GM19468 (cell line): Measurements from ENCODE around the gene SAPCD2.

Experiments used
- ATAC-seq: cut with Tn5 transposase; IDR thresholded peaks from one replicate; pipeline ENCODE4 v1.9.1; 2021; ENCODE audit warnings: mild to moderate bottlenecking, moderate library complexity, moderate number of reproducible peaks; ENCODE audit not compliant: unreplicated experiment; ENCODE audit errors: extremely low read depth

Gene SAPCD2

GRCh38 chr9:137083394-137084004 lies 13.1 kb upstream of the SAPCD2 start:
- ATAC-seq = no peak

DNA sequence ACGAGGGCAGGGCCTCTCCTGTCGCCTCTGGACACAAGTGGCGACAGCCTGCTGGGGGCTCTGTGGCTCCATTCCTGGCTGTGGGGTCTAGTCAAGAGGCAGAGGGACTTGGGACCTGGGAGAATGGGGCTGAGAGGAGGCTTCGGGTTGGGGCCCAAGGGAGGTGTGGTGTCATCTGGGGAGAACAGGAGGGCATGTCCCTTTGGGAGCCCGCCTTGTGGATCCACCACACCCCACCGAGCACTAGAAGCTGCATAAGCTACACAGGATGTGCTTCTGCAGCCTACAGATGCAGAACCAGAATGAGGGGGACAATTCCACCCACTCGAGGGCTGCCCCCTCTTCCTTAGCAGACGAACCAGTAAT lies 12.6 kb upstream of the SAPCD2 start:
- ATAC-seq = no peak

GRCh38 chr9:137082222-137082924 lies 12.0 kb upstream of the SAPCD2 start:
- no peak for ATAC-seq

- no peak for ATAC-seq
Observed at GRCh38 chr9:137080260-137081122, 10.1 kb upstream of the SAPCD2 start.

DNA sequence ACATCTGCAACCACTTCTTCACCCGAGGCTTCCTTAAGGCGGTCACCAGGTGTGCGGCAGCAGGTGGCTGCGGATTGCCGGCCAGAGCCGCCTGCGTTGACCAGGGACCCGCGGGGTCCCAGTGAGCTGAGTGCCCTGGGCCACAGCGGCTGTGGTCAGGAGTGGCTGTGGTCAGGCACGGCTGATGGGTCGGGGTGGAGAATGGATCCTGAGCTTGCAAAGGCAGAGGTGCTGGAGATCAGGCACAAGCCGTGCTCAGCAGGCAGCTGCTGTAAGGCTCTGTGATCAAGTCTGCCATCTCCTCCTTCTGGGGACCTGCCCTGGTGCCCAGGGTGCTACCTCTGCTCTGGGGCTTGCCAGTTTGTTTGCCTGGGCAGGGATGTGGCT lies 9.0 kb upstream of the SAPCD2 start:
- no peak for ATAC-seq

- no peak for ATAC-seq
Observed at GRCh38 chr9:137078701-137079400, 8.5 kb upstream of the SAPCD2 start.

DNA sequence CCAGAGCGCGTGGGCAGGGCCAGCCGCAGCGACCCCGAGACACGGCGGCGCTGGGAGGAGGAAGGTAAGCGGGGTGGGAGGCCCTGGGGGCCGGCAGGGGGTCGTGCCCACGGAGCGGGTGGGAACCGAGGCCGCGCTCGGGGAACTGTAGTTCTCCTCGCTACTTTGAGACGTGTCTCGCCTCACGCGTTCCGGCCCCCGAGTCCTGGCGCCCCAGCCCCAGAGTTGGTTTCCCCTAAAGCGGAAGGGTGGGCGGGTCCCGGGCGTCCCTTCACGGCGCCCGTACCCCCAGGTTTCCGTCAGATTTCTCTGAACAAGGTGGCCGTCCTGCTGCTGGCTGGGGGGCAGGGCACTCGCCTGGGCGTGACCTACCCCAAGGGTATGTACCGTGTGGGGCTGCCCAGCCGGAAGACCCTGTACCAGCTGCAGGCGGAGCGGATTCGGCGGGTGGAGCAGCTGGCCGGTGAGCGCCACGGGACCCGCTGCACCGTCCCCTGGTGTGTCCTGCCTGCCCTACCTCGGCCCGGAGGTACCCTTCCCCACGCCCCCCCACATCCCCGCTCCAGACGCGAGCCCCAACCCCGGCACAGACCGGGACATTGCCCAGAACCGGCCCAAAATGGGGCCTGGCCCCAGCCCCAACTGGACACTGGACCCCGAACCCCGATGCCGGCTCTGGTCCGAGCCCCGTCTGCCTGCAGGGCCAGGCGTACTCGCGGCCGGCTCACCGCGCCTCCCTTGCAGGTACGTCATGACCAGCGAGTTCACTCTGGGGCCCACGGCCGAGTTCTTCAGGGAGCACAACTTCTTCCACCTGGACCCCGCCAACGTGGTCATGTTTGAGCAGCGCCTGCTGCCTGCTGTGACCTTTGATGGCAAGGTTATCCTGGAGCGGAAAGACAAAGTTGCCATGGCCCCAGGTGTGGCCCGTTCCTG lies 7.7 kb upstream of the SAPCD2 start:
- no peak for ATAC-seq

GRCh38 chr9:137077010-137077747 lies 6.8 kb upstream of the SAPCD2 start, which contains the start of gene UAP1L1:
Gene UAP1L1 (plus strand): TSS chr9:137077517. CDS start chr9:137077533, 16 bp downstream.
- no peak for ATAC-seq

GRCh38 chr9:137076636-137077009 lies 6.3 kb upstream of the SAPCD2 start:
- ATAC-seq = no peak

DNA sequence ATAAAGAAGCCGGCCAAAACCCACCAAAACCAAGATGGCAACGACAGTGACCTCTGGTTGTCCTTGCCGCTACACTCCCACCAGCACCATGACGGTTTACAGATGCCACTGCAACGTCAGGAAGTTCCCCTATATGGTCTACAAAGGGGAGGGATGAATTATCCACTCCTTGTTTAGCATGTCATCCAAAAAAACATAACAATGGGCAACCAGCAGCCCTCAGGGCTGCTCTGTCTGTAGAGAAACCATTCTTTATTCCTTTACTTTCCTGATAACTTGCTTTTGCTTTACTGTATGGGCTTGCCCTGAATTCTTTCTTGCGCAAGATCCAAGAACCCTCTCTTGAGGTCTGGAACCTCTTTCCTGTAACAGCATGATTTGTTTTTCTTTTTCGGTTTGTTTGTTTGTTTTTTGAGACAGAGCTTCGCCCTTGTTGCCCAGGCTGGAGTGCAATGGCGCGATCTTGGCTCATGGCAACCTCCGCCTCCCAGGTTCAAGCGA lies 5.0 kb upstream of the SAPCD2 start:
- ATAC-seq = no peak

DNA sequence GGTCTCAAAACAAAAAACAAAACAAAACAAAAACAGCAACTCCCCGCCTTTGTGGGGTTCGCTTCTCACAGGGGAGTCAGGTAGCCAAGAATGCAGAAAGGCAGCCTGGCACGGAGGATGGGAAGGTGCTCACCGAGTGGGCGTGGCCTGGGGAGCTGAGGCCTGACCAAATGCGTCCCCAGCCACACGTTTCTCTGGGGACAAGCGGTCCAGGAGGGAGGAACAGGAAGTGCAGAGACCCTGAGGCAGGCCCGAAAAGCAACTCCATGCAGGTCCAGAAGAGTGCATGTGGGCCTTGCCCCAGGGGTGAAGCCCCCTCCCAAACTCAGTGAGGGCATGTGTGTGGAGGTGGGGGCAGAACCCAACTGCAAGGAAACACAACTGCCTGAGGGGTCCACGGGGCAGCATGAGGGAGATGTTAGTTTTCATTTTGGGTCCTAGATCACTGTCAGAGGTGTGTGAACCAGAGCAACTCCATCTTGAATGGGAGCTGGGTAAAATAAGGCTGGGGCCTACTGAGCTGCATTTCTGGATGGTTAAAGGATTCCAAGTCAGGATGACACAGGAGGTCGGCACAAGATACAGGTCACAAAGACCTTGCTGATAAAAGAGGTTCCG lies 4.4 kb upstream of the SAPCD2 start:
- ATAC-seq = no peak

DNA sequence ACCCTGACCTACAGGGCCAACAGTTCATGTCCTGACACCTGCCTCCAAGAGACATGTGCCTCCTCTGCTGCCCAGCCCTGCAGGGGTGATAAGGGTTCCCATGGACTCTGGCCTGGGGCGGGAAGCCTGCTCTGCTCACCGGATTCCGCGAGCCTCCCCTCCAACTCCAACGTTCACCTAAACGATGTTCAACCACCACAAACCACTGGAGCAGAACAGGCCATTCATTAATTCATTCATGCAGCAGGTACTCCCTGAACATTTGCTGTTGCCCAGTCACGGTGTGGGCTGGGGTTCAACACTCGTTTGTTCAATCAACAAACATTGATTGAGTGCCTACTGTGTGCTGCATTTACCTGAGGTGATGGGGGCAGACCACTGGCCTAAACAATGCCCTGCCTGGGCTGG lies 3.6 kb upstream of the SAPCD2 start:
- no peak for ATAC-seq

GRCh38 chr9:137071282-137071681 lies 925 bp upstream of the SAPCD2 start:
- ATAC-seq = no peak

DNA sequence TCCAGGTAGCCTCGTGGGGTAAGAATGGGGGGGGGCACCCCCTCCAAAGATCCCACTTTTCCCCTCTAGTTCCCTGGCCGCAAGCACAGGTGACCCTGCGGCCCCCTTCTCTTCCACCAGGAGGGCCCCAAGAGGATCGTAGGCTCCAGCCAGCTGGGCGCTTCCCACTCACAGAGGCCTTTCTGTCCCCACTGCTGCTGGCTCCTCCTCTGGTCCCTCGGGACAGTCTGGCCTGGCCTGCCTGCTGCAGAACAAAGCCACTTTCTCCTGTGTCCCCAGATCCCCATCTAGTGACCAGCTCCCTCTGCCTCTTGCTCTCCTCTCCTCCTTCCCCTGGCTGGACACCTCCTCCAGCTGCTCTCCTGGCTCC lies 534 bp upstream of the SAPCD2 start:
- no peak for ATAC-seq

- no peak for ATAC-seq
Observed at GRCh38 chr9:137069508-137070091, 757 bp downstream of the SAPCD2 start.

DNA sequence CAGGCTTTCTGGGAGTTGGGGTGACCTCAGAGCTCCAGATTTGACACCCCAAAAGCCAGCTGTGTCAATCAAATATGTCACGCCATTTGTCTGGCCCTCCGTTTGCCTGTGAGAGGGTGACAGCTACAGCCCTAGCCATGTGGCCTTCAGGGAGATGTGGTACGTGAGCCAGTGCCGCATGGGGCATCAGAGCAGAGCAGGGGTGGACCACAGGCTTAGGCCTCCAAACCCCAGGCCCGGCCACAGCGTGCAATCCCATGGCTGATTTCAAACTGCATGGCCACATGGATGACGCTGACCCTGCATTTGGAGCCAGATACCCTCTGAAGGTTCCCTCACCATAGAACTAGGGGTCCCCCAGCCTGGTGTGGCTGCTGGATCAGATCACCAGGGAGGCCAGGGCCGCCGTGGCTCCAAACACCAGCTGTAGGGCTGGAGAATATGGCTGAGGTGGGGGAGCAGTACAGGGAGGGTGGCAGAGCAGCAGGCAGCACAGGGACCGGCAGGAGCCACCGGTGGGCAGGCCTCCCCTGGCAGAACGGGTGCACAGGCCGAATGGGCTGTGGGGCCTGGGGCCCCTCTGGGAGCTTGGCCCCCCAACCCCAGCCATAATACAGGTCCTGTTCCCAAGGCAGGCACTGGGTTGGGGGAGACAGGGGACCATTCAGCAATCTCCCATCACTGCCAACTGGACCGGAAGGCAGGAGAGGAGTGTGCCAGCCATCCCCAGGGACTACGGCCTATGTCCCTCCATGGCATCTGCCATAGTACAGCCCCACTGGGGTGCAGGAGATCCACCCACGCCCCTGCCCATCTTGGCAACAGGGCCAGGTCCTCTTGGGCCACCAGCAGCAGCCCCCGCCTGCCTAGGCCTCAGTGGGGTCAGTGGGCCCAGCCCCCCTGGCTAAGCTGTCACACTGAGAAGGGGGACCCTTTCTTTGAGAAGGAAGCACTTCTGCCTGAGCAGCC lies 1.5 kb downstream of the SAPCD2 start:
- ATAC-seq = no peak
